BJ (cell line): ENCODE data around the gene HECW1. TPM values are rescaled to one million over a fixed set of nuclear protein-coding genes. Genes with fewer than 3 reads are reported as not detected.
"Not testable (repeated sequence)": the region's sequence is repeated elsewhere in the genome, so short reads cannot be mapped to it uniquely, and the experiment has no call there.

Experiments
- CTCF ChIA-PET: fragments of 350-600 bp; formaldehyde crosslinking; extraction: SDS; loops from one replicate; lab custom pipeline; 2021; ENCODE audit warnings: antibody characterized with exemption, inconsistent platforms; lab: Yijun Ruan, JAX
- POLR2A ChIA-PET: fragments of 300-600 bp; sonication (Branson Sonifier 250); formaldehyde crosslinking; extraction: SDS; loops from one replicate; lab custom pipeline; 2021; ENCODE audit warnings: antibody characterized with exemption; lab: Charles Lee
- DNase-seq: peaks from one replicate; pipeline ENCODE4 v3.0.0-alpha.2; 2011; ENCODE audit warnings: low read depth
- H3K27me3 ChIP-seq: 2 replicates; pipeline ENCODE4 v1.6.0; 2011; ENCODE audit warnings: low read length; ENCODE audit not compliant: control insufficient read depth, insufficient read depth
- H3K36me3 ChIP-seq: 2 replicates; pipeline ENCODE4 v1.5.1; 2011; ENCODE audit warnings: low read length; ENCODE audit not compliant: control insufficient read depth, insufficient read depth
- H3K4me3 ChIP-seq: 2 replicates; pipeline ENCODE4 v1.5.1; 2011; ENCODE audit warnings: low read depth, mild to moderate bottlenecking, control low read depth, low read length
- polyA plus RNA-seq: library from polyadenylated mRNA; depleted of rRNA; stranded (reverse); fragments of >200 nt; gene quantifications from 2 replicates; pipeline ENCODE4 v1.2.3, GENCODE V29; 2011
- TF ChIP-seq, protein P1 (sequence below): IDR thresholded peaks from 2 replicates; pipeline ENCODE4 v1.5.1; 2011; ENCODE audit warnings: low read depth, mild to moderate bottlenecking, control low read depth, inconsistent platforms, low read length, moderate library complexity; ENCODE audit not compliant: insufficient read depth

Gene HECW1
- polyA plus RNA-seq, 1 experiment: 2.9 TPM

- Histone ChIP-seq H3K4me3 (no peak overlapping the region), H3K36me3 (no peaks in the 10 kb centered on the region), H3K27me3 (no peaks in the 10 kb centered on the region)
- ChIA-PET CTCF (no interaction called here), POLR2A (no interaction called here)
- DNase-seq: no peak
- TF ChIP-seq, protein P1, sequence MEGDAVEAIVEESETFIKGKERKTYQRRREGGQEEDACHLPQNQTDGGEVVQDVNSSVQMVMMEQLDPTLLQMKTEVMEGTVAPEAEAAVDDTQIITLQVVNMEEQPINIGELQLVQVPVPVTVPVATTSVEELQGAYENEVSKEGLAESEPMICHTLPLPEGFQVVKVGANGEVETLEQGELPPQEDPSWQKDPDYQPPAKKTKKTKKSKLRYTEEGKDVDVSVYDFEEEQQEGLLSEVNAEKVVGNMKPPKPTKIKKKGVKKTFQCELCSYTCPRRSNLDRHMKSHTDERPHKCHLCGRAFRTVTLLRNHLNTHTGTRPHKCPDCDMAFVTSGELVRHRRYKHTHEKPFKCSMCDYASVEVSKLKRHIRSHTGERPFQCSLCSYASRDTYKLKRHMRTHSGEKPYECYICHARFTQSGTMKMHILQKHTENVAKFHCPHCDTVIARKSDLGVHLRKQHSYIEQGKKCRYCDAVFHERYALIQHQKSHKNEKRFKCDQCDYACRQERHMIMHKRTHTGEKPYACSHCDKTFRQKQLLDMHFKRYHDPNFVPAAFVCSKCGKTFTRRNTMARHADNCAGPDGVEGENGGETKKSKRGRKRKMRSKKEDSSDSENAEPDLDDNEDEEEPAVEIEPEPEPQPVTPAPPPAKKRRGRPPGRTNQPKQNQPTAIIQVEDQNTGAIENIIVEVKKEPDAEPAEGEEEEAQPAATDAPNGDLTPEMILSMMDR: no peak
Measured at GRCh38 chr7:43204081-43204480, 91.6 kb downstream of the HECW1 start.

- no peaks in the 10 kb centered on the region for H3K36me3 ChIP-seq
- DNase-seq: no peak
- ChIA-PET POLR2A (no interaction called here), CTCF (no interaction called here)
- H3K27me3 ChIP-seq: no peaks in the 10 kb centered on the region
- no peak overlapping the region for H3K4me3 ChIP-seq
- TF ChIP-seq, protein P1: no peak
Measured at GRCh38 chr7:43205171-43205795, 92.8 kb downstream of the HECW1 start.

GRCh38 chr7:43208242-43208641, 95.8 kb downstream of the HECW1 start:
- ChIA-PET POLR2A (no interaction called here), CTCF (no interaction called here)
- DNase-seq: no peak
- Histone ChIP-seq H3K27me3 (no peaks in the 10 kb centered on the region), H3K36me3 (no peaks in the 10 kb centered on the region), H3K4me3 (no peak overlapping the region)
- TF ChIP-seq, protein P1: no peak

GRCh38 chr7:43210539-43210938, 98.1 kb downstream of the HECW1 start:
- POLR2A ChIA-PET, DNase-seq, H3K36me3 ChIP-seq, H3K27me3 ChIP-seq, H3K4me3 ChIP-seq: not testable (repeated sequence)
- CTCF ChIA-PET: interaction anchor here (0.5 kb wide), 1 partner anchor 133 kb away, joined by 3 read pairs; no protein-coding TSS in a partner anchor

- ChIA-PET CTCF (no interaction called here), POLR2A (no interaction called here)
- no peak overlapping the region for H3K4me3 ChIP-seq
- TF ChIP-seq, protein P1: peak; percentile 41
- no peaks in the 10 kb centered on the region for H3K27me3 ChIP-seq
- H3K36me3 ChIP-seq: no peaks in the 10 kb centered on the region
- DNase-seq: no peak
Measured at GRCh38 chr7:43211286-43211685, 98.8 kb downstream of the HECW1 start.

DNA sequence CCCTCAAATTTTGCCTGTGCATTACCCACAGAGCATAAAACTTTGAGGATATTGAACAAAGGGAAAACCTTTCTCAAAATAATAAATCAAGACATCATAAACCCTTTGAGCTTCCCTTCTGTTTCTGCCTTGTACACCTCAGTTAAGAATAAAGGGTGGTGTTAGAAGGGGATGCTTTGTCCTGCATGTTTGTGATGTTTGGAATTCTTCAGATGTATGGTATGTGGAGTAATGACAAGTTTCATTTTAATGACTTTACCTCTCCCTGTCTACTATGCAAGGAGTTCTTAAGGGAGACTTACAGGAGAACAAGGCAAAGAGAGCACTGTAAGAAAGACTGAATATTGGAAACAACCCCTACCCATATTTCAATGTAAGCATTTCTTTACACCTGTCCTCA, 99.2 kb downstream of the HECW1 start:
- DNase-seq: no peak
- POLR2A ChIA-PET: no interaction called here
- no peaks in the 10 kb centered on the region for H3K27me3 ChIP-seq
- H3K36me3 ChIP-seq: no peaks in the 10 kb centered on the region
- TF ChIP-seq, protein P1: no peak
- H3K4me3 ChIP-seq: no peak overlapping the region
- CTCF ChIA-PET: interaction anchor here (0.6 to 1.6 kb wide), 3 partner anchors 33 to 270 kb away, joined by 3 to 5 read pairs (median 3); no protein-coding TSS in a partner anchor
